K562 (cell line): Measurements from ENCODE around the gene KRT5. TPM values are rescaled to one million over a fixed set of nuclear protein-coding genes. Genes with fewer than 3 reads are reported as not detected.

ENCODE experiments used
- ATAC-seq: fragments of 200-7000 bp; cut with Tn5 transposase; 3 replicates; pipeline ENCODE4 v1.9.1; 2020; ENCODE audit warnings: moderate library complexity
- BruUV-seq: library from RNA; stranded (reverse); fragments of 400-500 nt; replicated peaks from 2 replicates; lab custom pipeline; 2021; lab: Mats Ljungman, UMichigan
- CTCF ChIA-PET: fragments of 300-600 bp; formaldehyde crosslinking; extraction: SDS; loops from one replicate; lab custom pipeline; 2021; ENCODE audit warnings: low intra/inter-chr PET ratio; lab: Yijun Ruan, JAX
- POLR2A ChIA-PET: fragments of 300-600, 350-650 bp; sonication (Branson Sonifier 250); formaldehyde crosslinking; extraction: SDS; loops from one replicate; lab custom pipeline; 2021; ENCODE audit warnings: antibody characterized with exemption, inconsistent platforms; lab: Yijun Ruan, JAX
- DNase-seq, 4 experiments: peaks; one replicate each; pipeline versions ENCODE4 v3.0.0 to v3.0.0-alpha.2; 2011 to 2018; ENCODE audit warnings: low spot score in 3 of 4, mixed read lengths in 3 of 4; ENCODE audit errors: extremely low read depth in 1 of 4
- FAIRE-seq: peaks from 2 replicates; lab custom pipeline; 2011; peaks lifted over from hg19 to GRCh38; lab: Jason Lieb, UNC
- H2AFZ ChIP-seq: 2 replicates; pipeline ENCODE4 v1.6.0; 2011; ENCODE audit warnings: low read depth, low read length, control low read depth, inconsistent platforms
- H3K27ac ChIP-seq: fragments of 200-600 bp; 3 replicates; pipeline ENCODE4 v1.8.0; 2011; ENCODE audit warnings: low read depth, mild to moderate bottlenecking, control low read depth, inconsistent platforms, low read length, moderate library complexity, mixed read lengths; ENCODE audit errors: extremely low read depth
- H3K27me3 ChIP-seq, 2 experiments: fragments of 300-600 bp in 1 of 2; 2 replicates in 1 of 2; 3 replicates in 1 of 2; pipeline versions ENCODE4 v1.6.0 to v1.8.0; 2011; ENCODE audit warnings: inconsistent platforms in 2 of 2, low read length in 2 of 2, mild to moderate bottlenecking in 1 of 2, mixed read lengths in 1 of 2, moderate library complexity in 1 of 2; ENCODE audit not compliant: control insufficient read depth in 2 of 2, insufficient read depth in 2 of 2
- H3K36me3 ChIP-seq: fragments of 300-600 bp; 3 replicates; pipeline ENCODE4 v1.8.0; 2011; ENCODE audit warnings: mild to moderate bottlenecking, low read length, inconsistent platforms; ENCODE audit not compliant: control insufficient read depth, insufficient read depth
- H3K4me1 ChIP-seq, 2 experiments: fragments of 200-600 bp in 1 of 2; replicated peaks in 1 of 2; 2 replicates in 1 of 2; 3 replicates in 1 of 2; pipeline versions ENCODE4 v1.5.1 to v1.8.0; 2011; ENCODE audit warnings: inconsistent platforms in 2 of 2, low read length in 2 of 2, mild to moderate bottlenecking in 1 of 2, mixed read lengths in 1 of 2, moderate library complexity in 1 of 2; ENCODE audit not compliant: control insufficient read depth in 2 of 2, insufficient read depth in 2 of 2
- H3K4me2 ChIP-seq: 2 replicates; pipeline ENCODE4 v1.6.1; 2011; ENCODE audit warnings: low read length, control low read depth, inconsistent platforms, mixed read lengths; ENCODE audit not compliant: insufficient read depth
- H3K4me3 ChIP-seq: fragments of 200-600 bp; sonication (generic), shearing (Covaris generic); 2 replicates; pipeline ENCODE4 v1.5.1; 2016; ENCODE audit warnings: control low read depth, inconsistent platforms
- H3K79me2 ChIP-seq: fragments of 200-600 bp; 3 replicates; pipeline ENCODE4 v1.8.0; 2011; ENCODE audit warnings: low read length, inconsistent platforms; ENCODE audit not compliant: control insufficient read depth, insufficient read depth
- H3K9ac ChIP-seq, 2 experiments: 2 replicates each; pipeline versions ENCODE4 v1.6.0 to v1.6.1; 2011; ENCODE audit warnings: low read depth in 2 of 2, low read length in 2 of 2, control low read depth in 1 of 2, inconsistent platforms in 1 of 2, mild to moderate bottlenecking in 1 of 2, mixed read lengths in 1 of 2; ENCODE audit not compliant: insufficient read depth in 1 of 2
- H3K9me1 ChIP-seq: one replicate; pipeline ENCODE4 v1.6.0; 2011; ENCODE audit warnings: inconsistent platforms, mild to moderate bottlenecking, low read length, moderate library complexity; ENCODE audit not compliant: control insufficient read depth, insufficient read depth
- H3K9me3 ChIP-seq: replicated peaks from 2 replicates; pipeline ENCODE4 v1.5.1; 2011; ENCODE audit warnings: low read depth, low read length, inconsistent platforms; ENCODE audit not compliant: control insufficient read depth, insufficient read depth
- H4K20me1 ChIP-seq: replicated peaks from 2 replicates; pipeline ENCODE4 v1.6.1; 2011; ENCODE audit warnings: low read length, inconsistent platforms, mixed read lengths; ENCODE audit not compliant: control insufficient read depth, insufficient read depth
- ARNT ChIP-seq, 2 experiments: fragments of 450-650 bp; IDR thresholded peaks; 2 replicates each; pipeline ENCODE4 v1.6.1; 2016; ENCODE audit warnings: mild to moderate bottlenecking in 1 of 2
- BRCA1 ChIP-seq, 2 experiments: fragments of 450-650 bp in 1 of 2; sonication (generic) in 1 of 2; formaldehyde crosslinking in 1 of 2; IDR thresholded peaks; 2 replicates each; pipeline versions ENCODE4 v1.5.0 to v1.6.1; 2017 to 2020; ENCODE audit warnings: mild to moderate bottlenecking in 1 of 2, missing genetic modification reagents in 1 of 2
- CCAR2 ChIP-seq: fragments of 200-400 bp; formaldehyde crosslinking; IDR thresholded peaks from 2 replicates; pipeline ENCODE4 v1.6.1; 2017; ENCODE audit warnings: mild to moderate bottlenecking, low read depth, low read length
- CTBP1 ChIP-seq: fragments of 450-650 bp; IDR thresholded peaks from 2 replicates; pipeline ENCODE4 v1.6.1; 2016; ENCODE audit warnings: borderline replicate concordance
- EHMT2 ChIP-seq: fragments of 450-650 bp; IDR thresholded peaks from 2 replicates; pipeline ENCODE4 v1.6.1; 2018; ENCODE audit warnings: antibody characterized with exemption
- ETS2 ChIP-seq: IDR thresholded peaks from 2 replicates; pipeline ENCODE4 v1.6.1; 2016; ENCODE audit warnings: borderline replicate concordance, missing genetic modification characterization, mild to moderate bottlenecking, moderate library complexity, missing compliant biosample characterization; ENCODE audit not compliant: poor library complexity, severe bottlenecking
- HDAC6 ChIP-seq: IDR thresholded peaks from 2 replicates; pipeline ENCODE4 v1.6.1; 2012; ENCODE audit warnings: low read depth, mild to moderate bottlenecking, control low read depth, inconsistent platforms, low read length, moderate library complexity
- HNRNPUL1 ChIP-seq: fragments of 200-400 bp; formaldehyde crosslinking; IDR thresholded peaks from 2 replicates; pipeline ENCODE4 v1.6.1; 2017; ENCODE audit warnings: low read length
- NRF1 ChIP-seq, 2 experiments: fragments of 450-650 bp; IDR thresholded peaks in 1 of 2; conservative IDR thresholded peaks in 1 of 2; 2 replicates each; pipeline ENCODE4 v1.6.1; 2014; ENCODE audit warnings: mild to moderate bottlenecking in 2 of 2
- NUFIP1 ChIP-seq: fragments of 450-650 bp; IDR thresholded peaks from 2 replicates; pipeline ENCODE4 v1.6.1; 2018; ENCODE audit not compliant: partially characterized antibody
- PBX2 ChIP-seq, 2 experiments: IDR thresholded peaks in 1 of 2; conservative IDR thresholded peaks in 1 of 2; 2 replicates each; pipeline ENCODE4 v1.6.1; 2016; ENCODE audit warnings: low read depth in 2 of 2, mild to moderate bottlenecking in 1 of 2, missing compliant biosample characterization in 1 of 2, missing genetic modification characterization in 1 of 2, moderate library complexity in 1 of 2
- RCOR1 ChIP-seq, 2 experiments: IDR thresholded peaks; 2 replicates each; pipeline ENCODE4 v1.6.1; 2012; ENCODE audit warnings: low read depth in 2 of 2, low read length in 2 of 2, borderline replicate concordance in 1 of 2, improper control_type of control experiment in 1 of 2
- TAF1 ChIP-seq: IDR thresholded peaks from 2 replicates; pipeline ENCODE4 v1.6.1; 2011; ENCODE audit warnings: mild to moderate bottlenecking, low read length, moderate library complexity; ENCODE audit not compliant: insufficient read depth, control insufficient read depth, severe bottlenecking; ENCODE audit errors: extremely low read depth
- TCFL5 ChIP-seq: fragments of 250-450 bp; sonication (Bioruptor Pico); conservative IDR thresholded peaks from 2 replicates; pipeline ENCODE4 v1.6.1; 2021; ENCODE audit warnings: mild to moderate bottlenecking, moderate library complexity, matching md5 sums
- ZNF232 ChIP-seq: sonication (generic); formaldehyde crosslinking; IDR thresholded peaks from 2 replicates; pipeline ENCODE4 v1.8.0; 2022; ENCODE audit warnings: mild to moderate bottlenecking, missing genetic modification reagents
- ZNF398 ChIP-seq: fragments of 250-450 bp; sonication (Bioruptor Pico); IDR thresholded peaks from 2 replicates; pipeline ENCODE4 v1.8.0; 2021; ENCODE audit warnings: moderate library complexity, mild to moderate bottlenecking, inconsistent platforms
- ZNF583 ChIP-seq: fragments of 250-450 bp; sonication (Bioruptor Pico); IDR thresholded peaks from 2 replicates; pipeline ENCODE4 v1.4.0; 2020
- ZNF584 ChIP-seq: fragments of 200-800 bp; sonication (Bioruptor generic); IDR thresholded peaks from 2 replicates; pipeline ENCODE4 v1.6.1; 2016; ENCODE audit warnings: low read depth, mild to moderate bottlenecking, missing genetic modification characterization, missing compliant biosample characterization
- in situ Hi-C: fragments of 300-500 bp; cut with MboI; formaldehyde crosslinking; loops from 4 replicates; pipeline ENCODE4 v1.15.0; 2018; ENCODE audit warnings: inconsistent platforms, mixed read lengths
- intact Hi-C: fragments of 100-400 bp; cut with micrococcal nuclease; formaldehyde crosslinking; loops from 2 replicates; pipeline ENCODE4 v1.14.2; 2022
- polyA plus RNA-seq, 8 experiments: library from polyadenylated mRNA; depleted of rRNA in 4 of 8; stranded (reverse) in 5 of 8; unstranded in 3 of 8; fragments of >200 nt; fragmentation: Nextera tagmentation in 2 of 8; fragmentation: Illumina TruSeq in 1 of 8; extraction: Ambion mirVana in 2 of 8; extraction: Trizol in 1 of 8; gene quantifications; 2 replicates each; pipeline versions ENCODE4 v1.2.1 to v1.2.3, GENCODE V29; 2011 to 2014; ENCODE audit warnings: inconsistent platforms in 1 of 8, missing spikeins in 1 of 8
- total RNA-seq, 7 experiments: library from RNA; depleted of rRNA in 6 of 7; stranded (reverse); fragments of >200 nt in 6 of 7; fragmentation: Illumina TruSeq in 2 of 7; extraction: Trizol in 2 of 7; gene quantifications; 2 replicates each; pipeline versions ENCODE4 v1.2.1 to v1.2.3, GENCODE V29; 2011 to 2021; ENCODE audit warnings: low replicate concordance in 1 of 7

Gene KRT5
- total and polyA plus RNA-seq, 9 of the 15 experiments (the other 6 are each of a cell fraction or from before 2014, with no cell fraction given) = 0.32 TPM; not detected in 8

- Histone ChIP-seq H3K4me2 (no peak overlapping the region), H3K27me3 (peaks cover 8 to 33% of the 10 kb centered on the region in 2 experiments), H4K20me1 (no peaks in the 10 kb centered on the region), H3K36me3 (no peaks in the 10 kb centered on the region), H3K9me3 (no peaks in the 10 kb centered on the region), H2AFZ (no peak overlapping the region), H3K4me3 (no peak overlapping the region), H3K9me1 (no peaks in the 10 kb centered on the region), H3K4me1 (no peaks in the 10 kb centered on the region), H3K79me2 (no peaks in the 10 kb centered on the region), H3K27ac (no peak overlapping the region), H3K9ac (no peak overlapping the region)
- ATAC-seq = no peak
- no TSS peak for BruUV-seq
- TF ChIP-seq ZNF583 (CRISPR knock-in tag) (no peak), ARNT (IDR thresholded peaks at IDR 0.05) (no peak), HDAC6 (no peak), EHMT2 (no peak), HNRNPUL1 (no peak), PBX2 (CRISPR knock-in tag; IDR thresholded peaks at IDR 0.05; ENCODE audit: low read depth) (no peak), PBX2 (tag; conservative IDR thresholded peaks at IDR 0.05; ENCODE audit: low read depth) (no peak), NUFIP1 (no peak), NRF1 (conservative IDR thresholded peaks at IDR 0.05 in 1 of 2, IDR thresholded peaks at IDR 0.05 in 1 of 2) (no peak), TAF1 (no peak), CCAR2 (no peak), TCFL5 (CRISPR knock-in tag) (no peak), ZNF584 (CRISPR knock-in tag) (no peak), BRCA1 (IDR thresholded peaks at IDR 0.05) (no peak), BRCA1 (CRISPR knock-in tag; IDR thresholded peaks at IDR 0.05) (no peak), ZNF232 (no peak), CTBP1 (no peak), RCOR1 (IDR thresholded peaks at IDR 0.05; ENCODE audit: borderline replicate concordance in 1 of 2, low read depth in 2 of 2, low read length in 2 of 2) (no peak), ETS2 (tag) (no peak), ZNF398 (CRISPR knock-in tag) (no peak)
- CTCF ChIA-PET = no interaction called here
- POLR2A ChIA-PET = interaction anchor here (0.7 kb wide), 1 partner anchor 25 kb away, joined by 3 read pairs; no protein-coding TSS in a partner anchor
- FAIRE-seq = no peak
- intact Hi-C loops = no loop called here
- no peak for DNase-seq
- in situ Hi-C loops = no loop called here
Observed at GRCh38 chr12:52488736-52489135, 31.5 kb downstream of the KRT5 start.
